ENCODE results near the gene NAALADL2. TPM values are rescaled to one million over a fixed set of nuclear protein-coding genes. Genes with fewer than 3 reads are reported as not detected.

Gene NAALADL2
- total RNA-seq, 1 donor from 2014 or later, result 1.6 TPM

GRCh38 chr3:174862666-174863065, 3.5 kb downstream of the NAALADL2 start:
- TF ChIP-seq CTCF (IDR thresholded peaks at IDR 0.05; ENCODE audit: partially characterized antibody, unreplicated experiment), result no peak
- Mint-ChIP-seq H3K27me3 (ENCODE audit: unreplicated experiment) (no peaks in the 10 kb centered on the region), H3K4me3 (ENCODE audit: unreplicated experiment) (no peak overlapping the region), H3K4me1 (ENCODE audit: low read depth, unreplicated experiment) (peaks cover 6% of the 10 kb centered on the region), H3K9me3 (ENCODE audit: unreplicated experiment) (peaks cover 2% of the 10 kb centered on the region), H3K36me3 (ENCODE audit: unreplicated experiment) (no peaks in the 10 kb centered on the region), H3K27ac (ENCODE audit: unreplicated experiment) (no peak overlapping the region)
- DNase-seq, result no peak

GRCh38 chr3:174863488-174863887, 4.4 kb downstream of the NAALADL2 start:
- DNase-seq, result no peak
- H3K27me3 Mint-ChIP-seq (ENCODE audit: unreplicated experiment), result no peaks in the 10 kb centered on the region
- TF ChIP-seq CTCF (IDR thresholded peaks at IDR 0.05; ENCODE audit: partially characterized antibody, unreplicated experiment), result no peak
- H3K4me3 Mint-ChIP-seq (ENCODE audit: unreplicated experiment), result no peak overlapping the region
- H3K27ac Mint-ChIP-seq (ENCODE audit: unreplicated experiment), result no peak overlapping the region
- no peaks in the 10 kb centered on the region for H3K36me3 Mint-ChIP-seq (ENCODE audit: unreplicated experiment)
- H3K4me1 Mint-ChIP-seq (ENCODE audit: low read depth, unreplicated experiment), result peaks cover 6% of the 10 kb centered on the region
- peaks cover 2% of the 10 kb centered on the region for H3K9me3 Mint-ChIP-seq (ENCODE audit: unreplicated experiment)

- no peaks in the 10 kb centered on the region for H3K27me3 Mint-ChIP-seq (ENCODE audit: unreplicated experiment)
- no peaks in the 10 kb centered on the region for H3K4me1 Mint-ChIP-seq (ENCODE audit: low read depth, unreplicated experiment)
- no peaks in the 10 kb centered on the region for H3K36me3 Mint-ChIP-seq (ENCODE audit: unreplicated experiment)
- H3K9me3 Mint-ChIP-seq (ENCODE audit: unreplicated experiment), result no peaks in the 10 kb centered on the region
- TF ChIP-seq CTCF (IDR thresholded peaks at IDR 0.05; ENCODE audit: partially characterized antibody, unreplicated experiment), result no peak
- H3K4me3 Mint-ChIP-seq (ENCODE audit: unreplicated experiment), result no peak overlapping the region
- no peak for DNase-seq
- H3K27ac Mint-ChIP-seq (ENCODE audit: unreplicated experiment), result no peak overlapping the region
These were observed 10.3 kb downstream of the NAALADL2 start for GRCh38 chr3:174869448-174869847.

- TF ChIP-seq CTCF (IDR thresholded peaks at IDR 0.05; ENCODE audit: partially characterized antibody, unreplicated experiment), result no peak
- Mint-ChIP-seq H3K4me3 (ENCODE audit: unreplicated experiment) (no peak overlapping the region), H3K36me3 (ENCODE audit: unreplicated experiment) (no peaks in the 10 kb centered on the region), H3K4me1 (ENCODE audit: low read depth, unreplicated experiment) (no peaks in the 10 kb centered on the region), H3K27me3 (ENCODE audit: unreplicated experiment) (no peaks in the 10 kb centered on the region), H3K27ac (ENCODE audit: unreplicated experiment) (no peak overlapping the region), H3K9me3 (ENCODE audit: unreplicated experiment) (no peaks in the 10 kb centered on the region)
- DNase-seq, result no peak
These were observed 14.9 kb downstream of the NAALADL2 start for GRCh38 chr3:174873832-174874657.

- Mint-ChIP-seq H3K27ac (ENCODE audit: unreplicated experiment) (no peak overlapping the region), H3K9me3 (ENCODE audit: unreplicated experiment) (no peaks in the 10 kb centered on the region), H3K36me3 (ENCODE audit: unreplicated experiment) (no peaks in the 10 kb centered on the region), H3K4me3 (ENCODE audit: unreplicated experiment) (no peak overlapping the region), H3K27me3 (ENCODE audit: unreplicated experiment) (no peaks in the 10 kb centered on the region), H3K4me1 (ENCODE audit: low read depth, unreplicated experiment) (no peaks in the 10 kb centered on the region)
- no peak for TF ChIP-seq CTCF (IDR thresholded peaks at IDR 0.05; ENCODE audit: partially characterized antibody, unreplicated experiment)
- DNase-seq, result no peak
These were observed 23.7 kb downstream of the NAALADL2 start for GRCh38 chr3:174882789-174883188.

All from glutamatergic neuron (in vitro differentiated cells).